Left lung (tissue), 10 donors: ENCODE measurements around the gene ATP1A4. TPM values are rescaled to one million over a fixed set of nuclear protein-coding genes. Genes with fewer than 3 reads are reported as not detected.
"Not testable (repeated sequence)": the region's sequence is repeated elsewhere in the genome, so short reads cannot be mapped to it uniquely, and the experiment has no call there.

Source experiments
- ATAC-seq: fragments of 200-7000 bp; cut with Tn5 transposase; one replicate; pipeline ENCODE4 v1.9.1; 2020; ENCODE audit warnings: moderate library complexity
- DNase-seq, 4 donors: peaks; one replicate each; pipeline ENCODE4 v3.0.0-alpha.2; 2013 to 2020
- H3K27ac ChIP-seq, 2 donors: fragments of 200-600 bp; sonication (generic) in 1 of 2; one replicate each; pipeline versions ENCODE4 v1.5.0 to v1.8.0; 2020 to 2021
- H3K27me3 ChIP-seq, 2 donors: fragments of 200-600 bp; sonication (generic) in 1 of 2; one replicate each; pipeline versions ENCODE4 v1.5.0 to v1.8.0; 2020 to 2021
- H3K36me3 ChIP-seq, 2 donors: fragments of 200-600 bp; sonication (generic) in 1 of 2; one replicate each; pipeline versions ENCODE4 v1.5.0 to v1.8.0; 2020 to 2021
- H3K4me1 ChIP-seq, 2 donors: fragments of 200-600 bp; one replicate each; pipeline ENCODE4 v1.8.0; 2021
- H3K4me3 ChIP-seq, 2 donors: fragments of 200-600 bp; sonication (generic) in 1 of 2; one replicate each; pipeline versions ENCODE4 v1.5.0 to v1.8.0; 2020 to 2021; ENCODE audit warnings: mild to moderate bottlenecking in 1 of 2
- H3K9me3 ChIP-seq, 2 donors: fragments of 200-600 bp; sonication (generic) in 1 of 2; one replicate each; pipeline versions ENCODE4 v1.5.0 to v1.8.0; 2020 to 2021
- CTCF ChIP-seq, 2 donors: fragments of 200-600 bp; sonication (generic) in 1 of 2; IDR thresholded peaks; one replicate each; pipeline versions ENCODE4 v1.5.0 to v1.8.0; 2021; ENCODE audit warnings: antibody characterized with exemption in 2 of 2
- intact Hi-C, 2 donors: fragments of 100-400 bp; cut with DNase I; formaldehyde crosslinking; loops; one replicate each; pipeline versions ENCODE4 v1.11.2 to v1.14.2; 2022
- polyA plus RNA-seq, 6 donors: library from polyadenylated mRNA; unstranded; fragments of 120-200 nt; gene quantifications; one replicate each; pipeline ENCODE4 v1.2.1, GENCODE V29; 2013; ENCODE audit not compliant: insufficient read length in 6 of 6
- total RNA-seq, 2 donors: library from RNA; stranded (reverse); fragmentation: NEBNext Ultra II Directional; extraction: Animal tissue kit (Norgen Biotek cat#: 25700); gene quantifications; one replicate each; pipeline ENCODE4 v1.2.1, GENCODE V29; 2021
- donor health status: DM: no; HTN: yes; CAD: no.
- donor health status: DM: no; HTN: no; CAD: no.

ATP1A4 gene
- total and polyA plus RNA-seq, 8 donors: 0.10 to 0.26 (median 0.17) TPM; not detected in 2

GRCh38 chr1:160122978-160123495, 28.4 kb upstream of the ATP1A4 start:
- Histone ChIP-seq H3K4me3 (no peak overlapping the region), H3K4me1 (peaks cover 3 to 4% of the 10 kb centered on the region in 2 donors), H3K36me3 (no peaks in the 10 kb centered on the region), H3K27ac (no peak overlapping the region), H3K9me3 (no peaks in the 10 kb centered on the region), H3K27me3 (peaks cover 0 to 3% of the 10 kb centered on the region in 2 donors)
- DNase-seq (no peak), ATAC-seq (no peak)
- intact Hi-C loops: no loop called here
- TF ChIP-seq CTCF (IDR thresholded peaks at IDR 0.05): no peak

DNA sequence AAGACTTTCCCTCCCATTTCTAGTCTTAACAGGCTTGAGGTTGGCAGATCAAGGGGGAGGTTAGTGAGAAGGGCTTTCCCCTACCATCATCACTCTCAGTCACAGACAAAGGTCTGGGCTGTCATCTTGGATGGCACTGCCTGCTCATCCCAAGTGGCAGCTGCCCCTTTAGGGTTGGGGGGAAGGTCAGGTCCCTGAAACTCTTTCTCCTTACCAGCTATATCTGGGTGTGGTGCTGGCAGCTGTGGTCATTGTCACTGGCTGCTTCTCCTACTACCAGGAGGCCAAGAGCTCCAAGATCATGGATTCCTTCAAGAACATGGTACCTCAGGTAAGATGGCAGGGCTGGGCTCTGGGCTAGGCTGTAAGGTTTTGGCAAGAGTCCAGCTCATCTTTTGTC, 27.7 kb upstream of the ATP1A4 start:
- DNase-seq: no peak
- H3K27me3 ChIP-seq: no peaks in the 10 kb centered on the region
- intact Hi-C loops: no loop called here
- no peak for TF ChIP-seq CTCF (IDR thresholded peaks at IDR 0.05)
- H3K4me1 ChIP-seq: peaks cover 0 to 4% of the 10 kb centered on the region in 2 donors
- no peak overlapping the region for H3K4me3 ChIP-seq
- no peak for ATAC-seq
- H3K9me3 ChIP-seq: no peaks in the 10 kb centered on the region
- H3K36me3 ChIP-seq: no peaks in the 10 kb centered on the region
- H3K27ac ChIP-seq: no peak overlapping the region

- peak; percentile 84 for ATAC-seq
- no peak overlapping the region for H3K27ac ChIP-seq
- intact Hi-C loops: no loop called here
- H3K27me3 ChIP-seq: no peaks in the 10 kb centered on the region
- no peak overlapping the region for H3K4me3 ChIP-seq
- H3K4me1 ChIP-seq: peaks cover 0 to 4% of the 10 kb centered on the region in 2 donors
- DNase-seq: no peak
- H3K36me3 ChIP-seq: no peaks in the 10 kb centered on the region
- no peak for TF ChIP-seq CTCF (IDR thresholded peaks at IDR 0.05)
- no peaks in the 10 kb centered on the region for H3K9me3 ChIP-seq
These were observed 26.5 kb upstream of the ATP1A4 start for GRCh38 chr1:160124705-160125478.

GRCh38 chr1:160125746-160126145, 25.7 kb upstream of the ATP1A4 start:
- DNase-seq (no peak), ATAC-seq (no peak)
- intact Hi-C loops: no loop called here
- H3K36me3 ChIP-seq: no peaks in the 10 kb centered on the region
- H3K27ac ChIP-seq: no peak overlapping the region
- no peaks in the 10 kb centered on the region for H3K9me3 ChIP-seq
- H3K27me3 ChIP-seq: no peaks in the 10 kb centered on the region
- H3K4me1 ChIP-seq: peaks cover 0 to 4% of the 10 kb centered on the region in 2 donors
- H3K4me3 ChIP-seq: no peak overlapping the region
- TF ChIP-seq CTCF (IDR thresholded peaks at IDR 0.05): no peak

DNA sequence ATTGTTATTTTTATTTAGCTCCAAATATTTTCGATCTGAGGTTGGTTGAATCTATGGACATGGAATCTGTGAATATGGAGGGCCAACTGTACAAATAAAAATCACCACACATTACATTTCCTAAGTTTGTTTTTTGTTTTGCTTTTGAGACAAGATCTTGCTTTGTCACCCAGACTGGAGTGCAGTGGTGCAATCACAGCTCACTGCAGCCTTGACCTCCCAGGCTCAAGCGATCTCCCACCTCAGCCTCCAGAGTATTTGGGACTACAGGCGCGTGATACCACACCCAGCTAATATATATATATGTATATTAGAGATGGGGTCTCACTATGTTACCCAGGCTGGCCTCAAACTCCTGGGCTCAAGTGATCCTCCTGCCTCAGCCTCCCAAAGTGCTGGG, 25.1 kb upstream of the ATP1A4 start:
- intact Hi-C loops, H3K27ac ChIP-seq, DNase-seq, ATAC-seq, H3K36me3 ChIP-seq, H3K4me1 ChIP-seq, H3K9me3 ChIP-seq, H3K4me3 ChIP-seq, H3K27me3 ChIP-seq: not testable (repeated sequence)
